Activated B cell treated with CpG ODN at 0.5 μM for 24 hours (primary cell): ENCODE measurements around the gene RNF31. TPM values are rescaled to one million over a fixed set of nuclear protein-coding genes. Genes with fewer than 3 reads are reported as not detected.

ENCODE experiments used
- ATAC-seq: fragments of 200-7000 bp; cut with Tn5 transposase; one replicate; pipeline ENCODE4 v1.10.0; 2021; ENCODE audit warnings: low read depth, mild to moderate bottlenecking, moderate library complexity
- CTCF ChIA-PET: fragments of 350-600 bp; sonication (Branson Sonifier 250); formaldehyde crosslinking; loops from one replicate; lab custom pipeline; 2021; ENCODE audit warnings: antibody characterized with exemption; lab: Charles Lee
- POLR2A ChIA-PET: fragments of 350-600 bp; sonication (Branson Sonifier 250); formaldehyde crosslinking; loops from one replicate; lab custom pipeline; 2021; ENCODE audit warnings: antibody characterized with exemption; lab: Charles Lee
- DNase-seq: peaks from one replicate; pipeline ENCODE4 v3.0.0; 2022
- H3K27ac Mint-ChIP-seq: one replicate; pipeline ENCODE4 v1.8.0; 2020; ENCODE audit warnings: mixed read lengths
- H3K27me3 Mint-ChIP-seq: one replicate; pipeline ENCODE4 v1.8.0; 2021; ENCODE audit warnings: mixed read lengths
- H3K36me3 Mint-ChIP-seq: one replicate; pipeline ENCODE4 v1.8.0; 2021; ENCODE audit warnings: low read depth, mixed read lengths
- H3K4me1 Mint-ChIP-seq: one replicate; pipeline ENCODE4 v1.8.0; 2021; ENCODE audit warnings: mixed read lengths
- H3K4me3 Mint-ChIP-seq: one replicate; pipeline ENCODE4 v1.8.0; 2020; ENCODE audit warnings: mild to moderate bottlenecking, mixed read lengths
- H3K9me3 Mint-ChIP-seq: one replicate; pipeline ENCODE4 v1.8.0; 2020; ENCODE audit warnings: mixed read lengths
- CTCF ChIP-seq: fragments of 200-600 bp; IDR thresholded peaks from one replicate; pipeline ENCODE4 v1.8.0; 2022; ENCODE audit warnings: antibody characterized with exemption, mild to moderate bottlenecking
- intact Hi-C: fragments of 100-400 bp; cut with micrococcal nuclease; formaldehyde crosslinking; loops from one replicate; pipeline ENCODE4 v1.15.1; 2024
- total RNA-seq: library from RNA; stranded (reverse); gene quantifications from 2 replicates; pipeline ENCODE4 v1.2.3, GENCODE V29; 2022

The RNF31 gene
- total RNA-seq, 1 donor from 2014 or later = 99.8 TPM

- POLR2A ChIA-PET = interaction anchor here (0.9 to 3.4 kb wide), 5 partner anchors 9 to 19 kb away, joined by 3 to 18 read pairs (median 3); partner anchors contain the start of genes EMC9, IRF9 and PSME1
- Mint-ChIP-seq H3K4me1 (peaks cover 33% of the 10 kb centered on the region), H3K4me3 (no peak overlapping the region), H3K27ac (no peak overlapping the region), H3K36me3 (peaks cover 66% of the 10 kb centered on the region), H3K9me3 (no peaks in the 10 kb centered on the region), H3K27me3 (no peaks in the 10 kb centered on the region)
- DNase-seq (no peak), ATAC-seq (no peak)
- CTCF ChIA-PET = interaction anchor here (3.2 kb wide), 1 partner anchor 10 kb away, joined by 21 read pairs; the partner anchor contains the start of gene IRF9
- intact Hi-C loops = no loop called here
- TF ChIP-seq CTCF = no peak
Observed at GRCh38 chr14:24150061-24150460, 2.8 kb downstream of the RNF31 start.

- intact Hi-C loops = no loop called here
- Mint-ChIP-seq H3K27me3 (no peaks in the 10 kb centered on the region), H3K36me3 (peaks cover 67% of the 10 kb centered on the region), H3K27ac (no peak overlapping the region), H3K4me3 (no peak overlapping the region), H3K4me1 (peaks cover 28% of the 10 kb centered on the region), H3K9me3 (no peaks in the 10 kb centered on the region)
- POLR2A ChIA-PET = interaction anchor here (1.0 to 3.4 kb wide), 4 partner anchors 9 to 36 kb away, joined by 3 to 18 read pairs (median 6); partner anchors contain the start of genes DCAF11, EMC9, IRF9 and NRL
- DNase-seq = no peak
- CTCF ChIA-PET = interaction anchor here (1.1 to 3.2 kb wide), 2 partner anchors 10 to 42 kb away, joined by 4 to 21 read pairs; partner anchors contain the start of gene IRF9
- no peak for ATAC-seq
- no peak for TF ChIP-seq CTCF
Observed at GRCh38 chr14:24150567-24150966, 3.3 kb downstream of the RNF31 start.

GRCh38 chr14:24150993-24151392 lies 3.7 kb downstream of the RNF31 start:
- H3K4me1 Mint-ChIP-seq = peaks cover 24% of the 10 kb centered on the region
- ChIA-PET CTCF (interaction anchor here (0.8 to 3.2 kb wide), 3 partner anchors 9 to 182 kb away, joined by 3 to 21 read pairs (median 4); partner anchors contain the start of gene IRF9), POLR2A (interaction anchor here (2.0 to 3.4 kb wide), 2 partner anchors 10 to 37 kb away, joined by 8 to 18 read pairs; partner anchors contain the start of genes DCAF11, IRF9 and NRL)
- no peak for ATAC-seq
- no peak for DNase-seq
- TF ChIP-seq CTCF = no peak
- no peak overlapping the region for H3K27ac Mint-ChIP-seq
- H3K36me3 Mint-ChIP-seq = peaks cover 68% of the 10 kb centered on the region
- no peak overlapping the region for H3K4me3 Mint-ChIP-seq
- intact Hi-C loops = no loop called here
- no peaks in the 10 kb centered on the region for H3K27me3 Mint-ChIP-seq
- H3K9me3 Mint-ChIP-seq = no peaks in the 10 kb centered on the region

- H3K36me3 Mint-ChIP-seq = peaks cover 67% of the 10 kb centered on the region
Observed at GRCh38 chr14:24151404-24152080, 4.2 kb downstream of the RNF31 start.

More at GRCh38 chr14:24151404-24152080, 4.2 kb downstream of the RNF31 start:
- POLR2A ChIA-PET = interaction anchor here (2.0 to 3.4 kb wide), 2 partner anchors 10 to 37 kb away, joined by 8 to 18 read pairs; partner anchors contain the start of genes DCAF11, IRF9 and NRL
- ATAC-seq (no peak), DNase-seq (no peak)
- Mint-ChIP-seq H3K9me3 (no peaks in the 10 kb centered on the region), H3K4me3 (no peak overlapping the region), H3K27ac (no peak overlapping the region), H3K4me1 (peaks cover 18% of the 10 kb centered on the region), H3K27me3 (no peaks in the 10 kb centered on the region)
- TF ChIP-seq CTCF = no peak
- intact Hi-C loops = no loop called here
- CTCF ChIA-PET = interaction anchor here (0.8 to 3.2 kb wide), 3 partner anchors 9 to 182 kb away, joined by 3 to 21 read pairs (median 4); partner anchors contain the start of gene IRF9
